ENCODE results near the gene TRPC1.

TRPC1 gene

DNA sequence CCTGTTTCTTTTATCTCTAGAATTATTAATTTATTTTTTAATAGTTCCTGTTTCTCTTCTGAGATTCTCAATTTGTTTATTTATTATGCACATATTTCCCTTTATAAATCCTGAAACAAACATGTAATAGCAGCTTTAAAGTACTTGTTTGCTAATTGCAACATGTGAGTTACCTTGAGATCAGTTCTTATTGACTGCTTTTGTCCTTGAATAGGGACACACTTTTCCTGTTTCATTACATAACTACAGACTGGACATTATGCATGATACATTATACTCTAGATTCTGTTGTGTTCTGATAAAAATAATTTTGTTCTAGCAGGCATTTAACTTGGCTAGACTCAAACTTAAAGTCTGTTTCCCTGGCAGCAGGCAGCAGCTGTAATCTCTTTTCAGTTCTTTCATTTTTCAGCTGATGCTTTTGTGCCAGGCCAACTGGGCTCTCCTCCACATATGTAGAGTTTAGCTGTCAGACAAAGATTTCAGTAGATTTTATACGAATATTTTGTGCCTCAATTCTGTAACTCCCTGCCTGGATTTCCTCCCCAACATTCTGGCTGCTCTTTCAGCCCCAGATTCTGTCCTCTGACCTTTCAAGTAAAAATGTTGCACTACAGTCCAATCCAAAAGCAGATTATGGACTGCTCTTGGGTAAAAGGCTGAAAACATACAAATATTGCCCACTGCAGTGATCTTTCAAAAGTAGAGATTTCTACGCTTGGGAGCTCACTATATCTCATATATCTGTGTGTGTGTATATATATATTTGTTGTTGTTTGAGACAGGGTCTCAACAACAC is 123.1 kb downstream of the TRPC1 start:
- DNase-seq: no peak

- no peak for DNase-seq
These were observed 125.3 kb downstream of the TRPC1 start for GRCh38 chr3:142849148-142849547.

- DNase-seq: no peak
These were observed 126.7 kb downstream of the TRPC1 start for GRCh38 chr3:142850395-142851023.

GRCh38 chr3:142852009-142852408 is 128.2 kb downstream of the TRPC1 start:
- DNase-seq: no peak

DNA sequence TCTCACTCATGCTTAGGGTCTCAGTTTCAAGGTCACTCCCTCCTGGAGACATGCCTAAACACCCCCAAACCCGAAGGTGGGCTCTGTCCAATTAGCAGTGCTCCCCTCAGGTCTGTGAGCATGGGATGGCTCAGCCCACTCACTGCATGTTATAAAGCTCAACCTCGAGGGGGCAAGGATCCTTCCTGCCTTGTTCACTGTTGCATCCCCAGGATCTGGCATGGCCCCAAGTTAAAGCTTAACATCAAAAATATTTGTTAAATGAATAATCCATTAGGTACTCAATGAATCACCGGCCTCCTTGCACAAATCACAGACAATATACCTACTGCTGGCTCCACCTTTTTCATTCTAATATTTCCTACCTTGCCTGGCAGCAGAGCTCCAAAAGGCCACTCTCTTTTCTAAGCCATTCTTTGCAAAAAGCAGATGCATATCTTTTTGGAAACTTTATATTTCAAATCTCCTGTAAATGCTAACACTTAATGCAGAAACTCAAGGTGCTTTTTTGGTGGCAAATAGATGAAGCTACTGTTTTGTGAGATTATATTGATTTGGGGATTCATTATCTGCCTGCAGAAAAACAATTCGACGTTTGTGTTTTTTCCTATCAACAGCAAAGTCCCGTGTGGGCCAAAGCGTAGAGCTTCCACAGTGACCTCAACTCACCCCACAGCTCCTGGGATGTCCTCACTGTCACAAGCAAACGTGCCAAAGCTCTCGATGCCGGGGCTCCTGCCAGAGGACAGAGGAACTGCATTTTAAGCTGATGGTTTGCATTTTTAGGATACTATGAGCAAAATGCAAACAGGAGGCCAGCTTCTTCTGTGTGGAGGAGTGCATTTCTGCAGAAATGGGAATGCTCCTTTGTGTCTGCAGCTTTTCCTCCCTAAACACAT is 129.7 kb downstream of the TRPC1 start:
- DNase-seq: no peak

GRCh38 chr3:142857056-142857455 is 133.2 kb downstream of the TRPC1 start:
- no peak for DNase-seq
